ENCODE results near the gene NDUFAF8.

DNA sequence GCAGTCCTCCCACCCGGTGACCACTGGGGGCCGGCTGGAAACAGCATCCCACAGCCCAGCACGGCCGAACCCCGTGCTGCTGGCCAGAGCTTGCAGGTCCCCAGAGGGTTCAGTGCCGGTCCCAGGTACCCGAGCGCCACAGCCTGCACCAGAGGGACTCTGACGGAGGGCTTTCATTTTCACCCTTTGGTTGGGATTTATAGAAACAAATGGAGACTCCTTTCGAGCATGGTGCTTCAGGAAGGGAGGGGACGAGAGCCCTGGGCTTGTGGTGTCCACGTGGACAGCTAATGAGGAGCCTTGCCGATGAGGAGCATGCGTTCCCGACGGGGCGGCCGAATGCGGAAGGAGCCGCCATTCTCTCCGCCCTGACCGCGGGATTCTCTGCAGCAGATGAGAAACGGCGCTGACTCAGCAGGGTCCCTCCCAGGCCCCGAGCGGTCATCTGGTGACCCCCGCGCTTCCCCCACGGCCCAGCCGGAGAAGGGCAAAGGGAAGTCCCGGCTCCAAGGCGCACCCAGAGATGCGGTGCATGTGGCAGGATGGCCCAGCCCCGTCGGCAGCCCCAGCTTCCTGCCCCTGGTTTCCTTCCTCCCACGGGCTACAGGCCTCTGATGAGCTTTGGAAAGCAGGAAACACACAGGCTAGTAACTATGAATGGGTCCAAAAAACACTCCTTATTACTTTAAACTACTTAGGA, 46.2 kb downstream of the NDUFAF8 start:
- TF ChIP-seq ARNTL (CRISPR knock-in tag; IDR thresholded peaks at IDR 0.05; ENCODE audit: borderline replicate concordance, low read depth) (no peak), ZNF70 (CRISPR knock-in tag; IDR thresholded peaks at IDR 0.05) (no peak), RARB (CRISPR knock-in tag; IDR thresholded peaks at IDR 0.05) (no peak), BACH2 (CRISPR knock-in tag; IDR thresholded peaks at IDR 0.05; ENCODE audit: borderline replicate concordance) (no peak), ZFP3 (CRISPR knock-in tag; IDR thresholded peaks at IDR 0.05) (no peak), ISL1 (CRISPR knock-in tag; IDR thresholded peaks at IDR 0.05) (no peak), OSR1 (CRISPR knock-in tag; IDR thresholded peaks at IDR 0.05) (no peak), ZNF565 (CRISPR knock-in tag; conservative IDR thresholded peaks at IDR 0.05; ENCODE audit: low read depth) (no peak)
- TF ChIP-seq, protein P1, sequence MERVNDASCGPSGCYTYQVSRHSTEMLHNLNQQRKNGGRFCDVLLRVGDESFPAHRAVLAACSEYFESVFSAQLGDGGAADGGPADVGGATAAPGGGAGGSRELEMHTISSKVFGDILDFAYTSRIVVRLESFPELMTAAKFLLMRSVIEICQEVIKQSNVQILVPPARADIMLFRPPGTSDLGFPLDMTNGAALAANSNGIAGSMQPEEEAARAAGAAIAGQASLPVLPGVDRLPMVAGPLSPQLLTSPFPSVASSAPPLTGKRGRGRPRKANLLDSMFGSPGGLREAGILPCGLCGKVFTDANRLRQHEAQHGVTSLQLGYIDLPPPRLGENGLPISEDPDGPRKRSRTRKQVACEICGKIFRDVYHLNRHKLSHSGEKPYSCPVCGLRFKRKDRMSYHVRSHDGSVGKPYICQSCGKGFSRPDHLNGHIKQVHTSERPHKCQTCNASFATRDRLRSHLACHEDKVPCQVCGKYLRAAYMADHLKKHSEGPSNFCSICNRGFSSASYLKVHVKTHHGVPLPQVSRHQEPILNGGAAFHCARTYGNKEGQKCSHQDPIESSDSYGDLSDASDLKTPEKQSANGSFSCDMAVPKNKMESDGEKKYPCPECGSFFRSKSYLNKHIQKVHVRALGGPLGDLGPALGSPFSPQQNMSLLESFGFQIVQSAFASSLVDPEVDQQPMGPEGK (CRISPR knock-in tag; IDR thresholded peaks at IDR 0.05; ENCODE audit: borderline replicate concordance): no peak
- TF ChIP-seq, protein P2, sequence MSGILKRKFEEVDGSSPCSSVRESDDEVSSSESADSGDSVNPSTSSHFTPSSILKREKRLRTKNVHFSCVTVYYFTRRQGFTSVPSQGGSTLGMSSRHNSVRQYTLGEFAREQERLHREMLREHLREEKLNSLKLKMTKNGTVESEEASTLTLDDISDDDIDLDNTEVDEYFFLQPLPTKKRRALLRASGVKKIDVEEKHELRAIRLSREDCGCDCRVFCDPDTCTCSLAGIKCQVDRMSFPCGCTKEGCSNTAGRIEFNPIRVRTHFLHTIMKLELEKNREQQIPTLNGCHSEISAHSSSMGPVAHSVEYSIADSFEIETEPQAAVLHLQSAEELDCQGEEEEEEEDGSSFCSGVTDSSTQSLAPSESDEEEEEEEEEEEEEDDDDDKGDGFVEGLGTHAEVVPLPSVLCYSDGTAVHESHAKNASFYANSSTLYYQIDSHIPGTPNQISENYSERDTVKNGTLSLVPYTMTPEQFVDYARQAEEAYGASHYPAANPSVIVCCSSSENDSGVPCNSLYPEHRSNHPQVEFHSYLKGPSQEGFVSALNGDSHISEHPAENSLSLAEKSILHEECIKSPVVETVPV (CRISPR knock-in tag; IDR thresholded peaks at IDR 0.05): no peak

Data from SK-N-SH treated with all-trans-retinoic acid at 6 μM for 48 hours (cell line).